Neural progenitor cell (in vitro differentiated cells): ENCODE results near the gene TEX2. TPM values are rescaled to one million over a fixed set of nuclear protein-coding genes. Genes with fewer than 3 reads are reported as not detected.

Experiments used
- DNase-seq: peaks from one replicate; pipeline ENCODE4 v3.0.0-alpha.2; 2016; ENCODE audit warnings: low spot score
- H2AFZ ChIP-seq: fragments of 200-600 bp; sonication (generic); replicated peaks from 2 replicates; pipeline ENCODE4 v1.6.1; 2016; ENCODE audit warnings: antibody characterized with exemption
- H3F3A ChIP-seq: fragments of 200-600 bp; sonication (generic); 2 replicates; pipeline ENCODE4 v1.6.1; 2016; ENCODE audit warnings: antibody characterized with exemption, low read depth
- H3K27ac ChIP-seq: fragments of 200-600 bp; sonication (generic); 2 replicates; pipeline ENCODE4 v1.5.1; 2016; ENCODE audit warnings: mild to moderate bottlenecking
- H3K27me3 ChIP-seq: fragments of 200-600 bp; sonication (generic); 2 replicates; pipeline ENCODE4 v1.6.1; 2016; ENCODE audit warnings: mild to moderate bottlenecking, moderate library complexity
- H3K36me3 ChIP-seq: fragments of 200-600 bp; sonication (generic); 2 replicates; pipeline ENCODE4 v1.5.1; 2016
- H3K4me1 ChIP-seq: fragments of 200-600 bp; sonication (generic); 2 replicates; pipeline ENCODE4 v1.6.1; 2016; ENCODE audit warnings: mixed run types
- H3K4me2 ChIP-seq: fragments of 200-600 bp; sonication (generic); 2 replicates; pipeline ENCODE4 v1.6.1; 2016
- H3K4me3 ChIP-seq: fragments of 200-600 bp; sonication (generic); 2 replicates; pipeline ENCODE4 v1.5.1; 2016
- H3K79me2 ChIP-seq: fragments of 200-600 bp; sonication (generic); 2 replicates; pipeline ENCODE4 v1.6.1; 2016; ENCODE audit warnings: low read depth
- H3K9ac ChIP-seq: fragments of 200-600 bp; sonication (generic); 2 replicates; pipeline ENCODE4 v1.6.1; 2016
- H3K9me3 ChIP-seq: fragments of 200-600 bp; sonication (generic); 2 replicates; pipeline ENCODE4 v1.5.1; 2016; ENCODE audit warnings: low read depth
- H4K20me1 ChIP-seq: fragments of 200-600 bp; sonication (generic); 2 replicates; pipeline ENCODE4 v1.6.1; 2016; ENCODE audit warnings: low read depth
- H3K27ac Mint-ChIP-seq: 3 replicates; pipeline ENCODE4 v1.8.0; 2021; ENCODE audit warnings: mixed read lengths
- H3K27me3 Mint-ChIP-seq: 2 replicates; pipeline ENCODE4 v1.8.0; 2022; ENCODE audit warnings: low read depth, mild to moderate bottlenecking, inconsistent platforms, moderate library complexity, mixed read lengths; ENCODE audit not compliant: insufficient read depth
- H3K36me3 Mint-ChIP-seq: 3 replicates; pipeline ENCODE4 v1.8.0; 2021; ENCODE audit warnings: mixed read lengths
- H3K4me1 Mint-ChIP-seq: 3 replicates; pipeline ENCODE4 v1.8.0; 2021; ENCODE audit warnings: mixed read lengths
- H3K4me3 Mint-ChIP-seq: 3 replicates; pipeline ENCODE4 v1.8.0; 2021; ENCODE audit warnings: mild to moderate bottlenecking, moderate library complexity, mixed read lengths
- H3K9me3 Mint-ChIP-seq: 3 replicates; pipeline ENCODE4 v1.8.0; 2020; ENCODE audit warnings: mixed read lengths
- CTCF ChIP-seq: fragments of 200-600 bp; sonication (generic); IDR thresholded peaks from 2 replicates; pipeline ENCODE4 v1.5.1; 2017; ENCODE audit warnings: antibody characterized with exemption, mild to moderate bottlenecking
- EZH2 ChIP-seq: fragments of 200-600 bp; sonication (generic); IDR thresholded peaks from 2 replicates; pipeline ENCODE4 v1.6.1; 2017; ENCODE audit warnings: antibody characterized with exemption, mild to moderate bottlenecking, moderate library complexity
- EZH2phosphoT487 ChIP-seq: fragments of 200-600 bp; sonication (generic); IDR thresholded peaks from 2 replicates; pipeline ENCODE4 v1.6.1; 2017; ENCODE audit warnings: antibody characterized with exemption
- total RNA-seq: library from RNA; depleted of rRNA; stranded (reverse); fragments of >200 nt; gene quantifications from 2 replicates; pipeline ENCODE4 v1.2.3, GENCODE V29; 2015; ENCODE audit warnings: low replicate concordance

Gene TEX2
- total RNA-seq, 1 donor from 2014 or later, result 10.6 TPM

DNA sequence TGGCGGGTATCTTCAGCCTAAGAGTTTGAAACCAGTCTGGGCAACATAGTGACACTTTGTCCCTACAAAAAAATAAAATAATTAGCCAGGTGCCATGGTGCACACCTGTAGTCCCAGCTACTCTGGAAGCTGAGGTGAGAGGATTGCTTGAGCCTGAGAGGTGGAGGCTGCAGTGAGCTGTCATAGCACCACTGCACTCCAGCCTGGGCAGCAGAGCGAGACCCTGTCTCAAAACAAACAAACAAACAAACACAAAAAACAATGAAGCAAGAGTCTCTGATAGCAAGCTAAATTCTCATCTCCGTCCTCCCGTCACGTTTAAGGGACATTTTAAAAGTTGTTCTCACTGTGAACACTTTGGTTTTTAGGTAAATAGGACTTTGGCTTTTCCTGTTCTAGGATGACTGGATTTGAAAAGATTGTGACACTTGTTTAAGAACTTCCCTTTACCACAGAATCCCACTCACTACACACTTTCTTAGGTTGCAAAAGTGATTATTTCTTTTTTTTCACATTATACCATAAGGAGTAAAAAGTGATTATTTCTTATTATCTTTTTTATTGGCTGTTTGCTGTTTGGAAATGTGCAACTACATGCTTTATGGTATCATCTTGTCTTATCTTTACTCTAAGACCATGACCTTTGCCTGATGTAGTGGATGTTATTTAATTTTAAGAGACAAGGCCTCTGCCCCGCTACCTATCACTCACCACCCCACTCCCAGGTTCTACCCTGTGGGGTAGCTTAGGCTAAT lies 128.7 kb downstream of the TEX2 start:
- no peak for DNase-seq
- H3K36me3 Mint-ChIP-seq, result no peaks in the 10 kb centered on the region
- no peaks in the 10 kb centered on the region for H3K9me3 ChIP-seq

DNA sequence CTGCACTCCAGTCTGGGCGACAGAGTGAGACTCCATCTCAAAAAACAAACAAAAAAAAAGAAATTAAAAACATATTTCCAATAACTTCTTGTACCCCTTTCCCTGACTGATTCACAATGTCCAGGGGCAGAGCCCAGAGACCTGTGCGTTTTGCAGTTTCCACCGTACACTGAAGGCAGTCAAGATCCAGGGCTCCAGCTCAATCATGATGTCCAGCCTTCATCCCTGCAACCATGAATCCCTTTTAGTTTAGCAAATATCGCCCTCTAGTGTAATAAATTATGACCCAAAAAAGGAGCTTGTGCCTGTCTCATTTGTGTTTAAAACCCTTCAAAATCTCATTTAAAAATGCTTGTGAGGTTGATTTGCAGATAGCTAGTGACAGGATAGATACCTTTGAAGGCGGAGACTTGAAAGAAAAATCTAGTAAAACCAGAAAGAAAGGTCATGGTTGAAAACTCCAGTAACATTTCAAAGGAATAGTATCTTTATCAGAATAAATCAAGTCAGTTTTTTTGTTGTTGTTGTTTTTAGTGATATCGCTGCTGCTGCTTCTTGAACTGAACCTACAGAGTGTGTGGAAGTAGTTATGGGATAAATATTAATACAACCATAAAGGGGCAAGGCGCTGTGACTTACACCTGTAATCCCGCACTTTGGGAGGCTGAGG lies 129.4 kb downstream of the TEX2 start:
- no peak overlapping the region for H3K9ac ChIP-seq
- peaks cover 27% of the 10 kb centered on the region for H3F3A ChIP-seq
- no peaks in the 10 kb centered on the region for H3K36me3 Mint-ChIP-seq
- H3K27ac Mint-ChIP-seq, result no peak overlapping the region
- H3K4me3 Mint-ChIP-seq, result no peak overlapping the region
- peaks cover 9% of the 10 kb centered on the region for H3K4me1 Mint-ChIP-seq
- peaks cover 36% of the 10 kb centered on the region for H3K27me3 ChIP-seq
- peak; percentile 81 for DNase-seq
- no peaks in the 10 kb centered on the region for H3K9me3 ChIP-seq
- H3K79me2 ChIP-seq, result no peaks in the 10 kb centered on the region
- peaks cover 4% of the 10 kb centered on the region for H3K4me1 ChIP-seq
- no peak overlapping the region for H3K27ac ChIP-seq
- H3K4me2 ChIP-seq, result no peak overlapping the region
- peaks cover 7% of the 10 kb centered on the region for H4K20me1 ChIP-seq
- H3K4me3 ChIP-seq, result no peak overlapping the region
- no peak for TF ChIP-seq EZH2phosphoT487
- no peak for TF ChIP-seq EZH2
- TF ChIP-seq CTCF, result peak; percentile 78
- no peaks in the 10 kb centered on the region for H3K9me3 Mint-ChIP-seq
- H3K27me3 Mint-ChIP-seq, result peaks cover 5% of the 10 kb centered on the region
- no peaks in the 10 kb centered on the region for H3K36me3 ChIP-seq
- no peak overlapping the region for H2AFZ ChIP-seq

More for the DNA sequence above, 128.7 kb downstream of the TEX2 start:
- peaks cover 20% of the 10 kb centered on the region for H3F3A ChIP-seq
- H3K27ac ChIP-seq, result no peak overlapping the region
- no peak overlapping the region for H3K9ac ChIP-seq
- H3K27me3 Mint-ChIP-seq, result peaks cover 4% of the 10 kb centered on the region
- no peak overlapping the region for H3K4me3 ChIP-seq
- H3K27me3 ChIP-seq, result peaks cover 29% of the 10 kb centered on the region
- no peaks in the 10 kb centered on the region for H3K9me3 Mint-ChIP-seq
- no peak overlapping the region for H3K27ac Mint-ChIP-seq
- H3K4me1 ChIP-seq, result peaks cover 4% of the 10 kb centered on the region
- no peak overlapping the region for H2AFZ ChIP-seq
- no peaks in the 10 kb centered on the region for H3K36me3 ChIP-seq
- TF ChIP-seq EZH2phosphoT487 (no peak), EZH2 (no peak), CTCF (no peak)
- no peak overlapping the region for H3K4me2 ChIP-seq
- H3K79me2 ChIP-seq, result no peaks in the 10 kb centered on the region
- H4K20me1 ChIP-seq, result no peaks in the 10 kb centered on the region
- no peak overlapping the region for H3K4me3 Mint-ChIP-seq
- peaks cover 4% of the 10 kb centered on the region for H3K4me1 Mint-ChIP-seq

DNA sequence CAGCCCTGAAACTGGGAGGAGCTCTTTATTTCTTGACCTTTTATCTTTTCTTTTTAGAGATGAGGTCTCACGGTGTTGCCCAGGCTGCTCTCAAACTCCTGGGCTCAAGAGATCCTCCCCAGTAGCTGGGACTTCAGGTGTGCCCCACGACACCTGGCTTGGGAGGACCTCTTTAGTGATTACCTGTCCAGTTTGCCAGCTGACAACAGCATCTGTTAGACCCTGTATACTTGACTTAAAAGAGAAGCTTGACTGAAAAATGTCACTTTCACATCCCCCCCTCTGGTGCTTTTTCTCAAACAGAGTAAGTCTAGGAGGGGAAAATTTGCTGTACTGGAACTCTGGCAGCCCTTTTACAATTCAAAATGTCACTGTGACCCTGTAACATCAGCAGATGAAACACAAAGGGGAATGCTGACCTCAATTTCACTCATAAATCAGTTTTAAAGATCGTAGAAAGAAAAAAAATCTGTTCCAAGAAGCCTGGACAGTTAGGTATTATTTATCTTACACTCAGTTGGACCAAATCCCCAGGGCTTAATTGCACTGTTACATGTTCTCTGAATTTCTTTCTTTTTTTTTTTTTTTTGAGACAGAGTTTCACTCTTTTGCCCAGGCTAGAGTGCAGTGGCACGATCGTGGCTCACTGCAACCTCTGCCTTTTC lies 131.3 kb downstream of the TEX2 start:
- no peaks in the 10 kb centered on the region for H3K79me2 ChIP-seq
- H2AFZ ChIP-seq, result no peak overlapping the region
- peaks cover 4% of the 10 kb centered on the region for H3K4me1 ChIP-seq
- no peaks in the 10 kb centered on the region for H3K9me3 ChIP-seq
- H3K4me3 ChIP-seq, result no peak overlapping the region
- Mint-ChIP-seq H3K27me3 (peaks cover 5% of the 10 kb centered on the region), H3K36me3 (no peaks in the 10 kb centered on the region), H3K27ac (no peak overlapping the region), H3K4me3 (no peak overlapping the region), H3K9me3 (no peaks in the 10 kb centered on the region), H3K4me1 (peaks cover 9% of the 10 kb centered on the region)
- peaks cover 13% of the 10 kb centered on the region for H4K20me1 ChIP-seq
- no peak overlapping the region for H3K27ac ChIP-seq
- no peak overlapping the region for H3K9ac ChIP-seq
- no peaks in the 10 kb centered on the region for H3K36me3 ChIP-seq
- no peak for TF ChIP-seq EZH2phosphoT487
- no peak for TF ChIP-seq EZH2
- no peak for TF ChIP-seq CTCF
- no peak overlapping the region for H3K4me2 ChIP-seq
- peaks cover 46% of the 10 kb centered on the region for H3K27me3 ChIP-seq
- no peak for DNase-seq
- peaks cover 27% of the 10 kb centered on the region for H3F3A ChIP-seq
